Ishikawa (cell line): ENCODE data around the gene DEF6.

Experiments used
- CREB1 ChIP-seq: IDR thresholded peaks from 2 replicates; pipeline ENCODE4 v1.6.1; 2012; ENCODE audit warnings: low read depth
- YY1 ChIP-seq: IDR thresholded peaks from 2 replicates; pipeline ENCODE4 v1.6.1; 2012; ENCODE audit warnings: low read depth
- TF ChIP-seq, protein P1 (sequence below): IDR thresholded peaks from 2 replicates; pipeline ENCODE4 v1.6.1; 2012; ENCODE audit warnings: low read depth, mild to moderate bottlenecking

DNA sequence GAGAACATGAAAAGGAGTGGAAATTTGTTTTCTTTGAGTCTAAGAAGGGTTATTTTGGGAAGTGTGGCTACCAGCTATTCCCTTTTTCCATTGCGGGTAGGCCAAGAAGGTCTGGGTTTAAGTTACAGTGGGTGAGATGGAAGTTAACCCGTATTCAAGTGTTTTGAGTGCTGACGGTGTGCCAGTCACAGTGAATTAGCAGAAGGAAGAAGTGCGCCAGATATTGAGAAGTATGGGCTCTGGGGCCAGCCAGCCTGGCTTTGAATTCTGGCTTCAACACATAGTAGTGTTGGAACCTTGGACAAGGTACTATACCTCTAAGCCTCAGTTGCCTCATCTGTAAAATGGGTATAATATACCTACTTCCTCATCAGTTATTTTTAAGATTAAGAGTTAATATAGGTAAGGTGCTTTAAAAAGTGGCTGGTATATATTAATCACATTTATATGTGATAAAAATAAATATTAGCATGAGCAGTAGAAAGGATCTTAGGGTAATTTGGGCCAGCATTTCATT lies 21.8 kb upstream of the DEF6 start:
- no peak for TF ChIP-seq CREB1
- TF ChIP-seq, protein P1, sequence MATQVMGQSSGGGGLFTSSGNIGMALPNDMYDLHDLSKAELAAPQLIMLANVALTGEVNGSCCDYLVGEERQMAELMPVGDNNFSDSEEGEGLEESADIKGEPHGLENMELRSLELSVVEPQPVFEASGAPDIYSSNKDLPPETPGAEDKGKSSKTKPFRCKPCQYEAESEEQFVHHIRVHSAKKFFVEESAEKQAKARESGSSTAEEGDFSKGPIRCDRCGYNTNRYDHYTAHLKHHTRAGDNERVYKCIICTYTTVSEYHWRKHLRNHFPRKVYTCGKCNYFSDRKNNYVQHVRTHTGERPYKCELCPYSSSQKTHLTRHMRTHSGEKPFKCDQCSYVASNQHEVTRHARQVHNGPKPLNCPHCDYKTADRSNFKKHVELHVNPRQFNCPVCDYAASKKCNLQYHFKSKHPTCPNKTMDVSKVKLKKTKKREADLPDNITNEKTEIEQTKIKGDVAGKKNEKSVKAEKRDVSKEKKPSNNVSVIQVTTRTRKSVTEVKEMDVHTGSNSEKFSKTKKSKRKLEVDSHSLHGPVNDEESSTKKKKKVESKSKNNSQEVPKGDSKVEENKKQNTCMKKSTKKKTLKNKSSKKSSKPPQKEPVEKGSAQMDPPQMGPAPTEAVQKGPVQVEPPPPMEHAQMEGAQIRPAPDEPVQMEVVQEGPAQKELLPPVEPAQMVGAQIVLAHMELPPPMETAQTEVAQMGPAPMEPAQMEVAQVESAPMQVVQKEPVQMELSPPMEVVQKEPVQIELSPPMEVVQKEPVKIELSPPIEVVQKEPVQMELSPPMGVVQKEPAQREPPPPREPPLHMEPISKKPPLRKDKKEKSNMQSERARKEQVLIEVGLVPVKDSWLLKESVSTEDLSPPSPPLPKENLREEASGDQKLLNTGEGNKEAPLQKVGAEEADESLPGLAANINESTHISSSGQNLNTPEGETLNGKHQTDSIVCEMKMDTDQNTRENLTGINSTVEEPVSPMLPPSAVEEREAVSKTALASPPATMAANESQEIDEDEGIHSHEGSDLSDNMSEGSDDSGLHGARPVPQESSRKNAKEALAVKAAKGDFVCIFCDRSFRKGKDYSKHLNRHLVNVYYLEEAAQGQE = no peak
- TF ChIP-seq YY1 = no peak
